GM12878 (cell line): ENCODE measurements around the gene FALEC. TPM values are rescaled to one million over a fixed set of nuclear protein-coding genes. Genes with fewer than 3 reads are reported as not detected.
A peak's percentile ranks its signal among the peaks of the same experiment; 100 is the strongest.

Source experiments
- ATAC-seq: fragments of 200-7000 bp; cut with Tn5 transposase; 3 replicates; pipeline ENCODE4 v1.9.1; 2020; ENCODE audit warnings: mild to moderate bottlenecking, moderate library complexity
- BruUV-seq: library from RNA; stranded (reverse); fragments of 400-500 nt; replicated peaks from 2 replicates; lab custom pipeline; 2021; lab: Mats Ljungman, UMichigan
- CTCF ChIA-PET: fragments of 300-600 bp; sonication (Branson Sonifier 250); formaldehyde crosslinking; extraction: SDS; loops from one replicate; lab custom pipeline; 2021; ENCODE audit warnings: inconsistent platforms; lab: Yijun Ruan, JAX
- POLR2A ChIA-PET: fragments of 350-600 bp; formaldehyde crosslinking; extraction: SDS; loops from one replicate; lab custom pipeline; 2021; ENCODE audit warnings: inconsistent platforms; lab: Charles Lee
- RAD21 ChIA-PET: fragments of 300-600 bp; sonication (Branson Sonifier 250); formaldehyde crosslinking; loops from one replicate; lab custom pipeline; 2023; ENCODE audit warnings: antibody characterized with exemption; ENCODE audit not compliant: unreplicated experiment; lab: Charles Lee
- SMC1A ChIA-PET: fragments of 300-600 bp; sonication (Branson Sonifier 250); formaldehyde crosslinking; loops from one replicate; lab custom pipeline; 2023; ENCODE audit not compliant: unreplicated experiment, uncharacterized antibody; lab: Charles Lee
- DNase-seq: peaks from one replicate; pipeline ENCODE4 v3.0.0-alpha.2; 2011; ENCODE audit warnings: low read depth, low spot score
- FAIRE-seq: peaks from 3 replicates; lab custom pipeline; 2011; peaks lifted over from hg19 to GRCh38; lab: Jason Lieb, UNC
- H2AFZ ChIP-seq: 2 replicates; pipeline ENCODE4 v1.6.0; 2011; ENCODE audit warnings: low read depth, low read length, control low read depth; ENCODE audit not compliant: control insufficient read depth
- H3K27ac ChIP-seq: 2 replicates; pipeline ENCODE4 v1.5.1; 2011; ENCODE audit warnings: control low read depth; ENCODE audit not compliant: control insufficient read depth, insufficient read depth
- H3K27me3 ChIP-seq, 2 experiments: replicated peaks in 1 of 2; 2 replicates each; pipeline versions ENCODE4 v1.6.0 to v1.6.1; 2011; ENCODE audit warnings: low read length in 1 of 2; ENCODE audit not compliant: control insufficient read depth in 2 of 2, insufficient read depth in 2 of 2
- H3K36me3 ChIP-seq, 2 experiments: 2 replicates each; pipeline ENCODE4 v1.5.1; 2011; ENCODE audit warnings: low read length in 1 of 2; ENCODE audit not compliant: control insufficient read depth in 2 of 2, insufficient read depth in 2 of 2
- H3K4me1 ChIP-seq: 2 replicates; pipeline ENCODE4 v1.6.1; 2011; ENCODE audit warnings: mild to moderate bottlenecking, low read length, moderate library complexity, mixed read lengths; ENCODE audit not compliant: control insufficient read depth, insufficient read depth
- H3K4me2 ChIP-seq: 2 replicates; pipeline ENCODE4 v1.6.0; 2011; ENCODE audit warnings: control low read depth; ENCODE audit not compliant: control insufficient read depth, insufficient read depth
- H3K4me3 ChIP-seq: fragments of 200-600 bp; sonication (generic); 2 replicates; pipeline ENCODE4 v1.5.1; 2016
- H3K79me2 ChIP-seq: 2 replicates; pipeline ENCODE4 v1.6.0; 2011; ENCODE audit warnings: low read length; ENCODE audit not compliant: control insufficient read depth, insufficient read depth
- H3K9ac ChIP-seq: 2 replicates; pipeline ENCODE4 v1.8.0; 2011; ENCODE audit warnings: low read length, control low read depth, mixed read lengths; ENCODE audit not compliant: control insufficient read depth, insufficient read depth
- H3K9me3 ChIP-seq: replicated peaks from 3 replicates; pipeline ENCODE4 v1.5.1; 2011; ENCODE audit warnings: mild to moderate bottlenecking, low read length; ENCODE audit not compliant: control insufficient read depth, insufficient read depth
- H4K20me1 ChIP-seq: 2 replicates; pipeline ENCODE4 v1.6.0; 2011; ENCODE audit not compliant: control insufficient read depth, insufficient read depth
- BCL3 ChIP-seq: IDR thresholded peaks from 2 replicates; pipeline ENCODE4 v1.6.1; 2011; ENCODE audit warnings: borderline replicate concordance, low read depth, mild to moderate bottlenecking, moderate library complexity, low read length; ENCODE audit not compliant: insufficient read depth, poor library complexity, severe bottlenecking
- E2F8 ChIP-seq: fragments of 450-650 bp; IDR thresholded peaks from 2 replicates; pipeline ENCODE4 v1.6.1; 2018; ENCODE audit warnings: mild to moderate bottlenecking, low read depth, moderate library complexity; ENCODE audit not compliant: partially characterized antibody
- POLR2AphosphoS2 ChIP-seq: IDR thresholded peaks from 2 replicates; pipeline ENCODE4 v1.6.1; 2011; ENCODE audit warnings: low read depth, mild to moderate bottlenecking, low read length, improper control_type of control experiment, moderate library complexity
- SMC3 ChIP-seq: IDR thresholded peaks from 2 replicates; pipeline ENCODE4 v1.6.1; 2011; ENCODE audit warnings: low read length, improper control_type of control experiment, borderline replicate concordance
- SPI1 ChIP-seq: IDR thresholded peaks from 2 replicates; pipeline ENCODE4 v1.6.1; 2011; ENCODE audit warnings: low read depth, mild to moderate bottlenecking, low read length, moderate library complexity, borderline replicate concordance; ENCODE audit not compliant: insufficient read depth
- TCF3 ChIP-seq: IDR thresholded peaks from 2 replicates; pipeline ENCODE4 v1.6.1; 2012; ENCODE audit warnings: low read depth, mild to moderate bottlenecking, low read length, borderline replicate concordance; ENCODE audit not compliant: insufficient read depth
- YBX1 ChIP-seq: fragments of 450-650 bp; IDR thresholded peaks from 2 replicates; pipeline ENCODE4 v1.6.1; 2016; ENCODE audit warnings: antibody characterized with exemption
- ZNF207 ChIP-seq: fragments of 450-650 bp; IDR thresholded peaks from 2 replicates; pipeline ENCODE4 v1.6.1; 2014; ENCODE audit warnings: antibody characterized with exemption, mild to moderate bottlenecking, borderline replicate concordance
- ZZZ3 ChIP-seq: IDR thresholded peaks from 2 replicates; pipeline ENCODE4 v1.6.1; 2011; ENCODE audit warnings: low read depth; ENCODE audit not compliant: control insufficient read depth, insufficient read length
- WGBS: methylation state at CpG from one replicate; pipeline ENCODE4 v1.1.6; 2016; ENCODE audit warnings: low lambda C conversion rate; ENCODE audit not compliant: insufficient replicate concordance, insufficient coverage; ENCODE audit errors: missing lambda C conversion rate; 5-methylcytosine and 5-hydroxymethylcytosine counted together
- in situ Hi-C: fragments of 300-500 bp; cut with MboI; formaldehyde crosslinking; loops from 9 replicates; pipeline ENCODE4 v1.14.3; 2018; ENCODE audit warnings: mixed read lengths
- intact Hi-C: fragments of 100-400 bp; cut with micrococcal nuclease; formaldehyde crosslinking; loops from one replicate; pipeline ENCODE4 v1.14.2; 2022; ENCODE audit not compliant: unreplicated experiment
- polyA plus RNA-seq, 11 experiments: library from polyadenylated mRNA; depleted of rRNA in 4 of 11; unstranded in 6 of 11; stranded (reverse) in 5 of 11; fragments of >200 nt; fragmentation: Nextera tagmentation in 4 of 11; fragmentation: Illumina TruSeq in 1 of 11; extraction: Ambion mirVana in 4 of 11; extraction: Trizol in 1 of 11; gene quantifications; 1 replicate in 1 of 11; 2 replicates in 10 of 11; pipeline versions ENCODE4 v1.2.1 to v1.2.3, GENCODE V29; 2011 to 2016; ENCODE audit warnings: inconsistent platforms in 2 of 11, missing spikeins in 2 of 11, low read depth in 1 of 11
- total RNA-seq, 4 experiments: library from RNA; depleted of rRNA in 3 of 4; stranded (reverse); fragments of >200 nt in 3 of 4; fragmentation: Illumina TruSeq in 1 of 4; extraction: Trizol in 1 of 4; gene quantifications; 2 replicates each; pipeline versions ENCODE4 v1.2.1 to v1.2.3, GENCODE V29; 2013 to 2021
- TF ChIP-seq, protein P1 (sequence below): fragments of 450-650 bp; IDR thresholded peaks from 2 replicates; pipeline ENCODE4 v1.6.1; 2017; ENCODE audit warnings: low read depth, mild to moderate bottlenecking, moderate library complexity

The FALEC gene
- total and polyA plus RNA-seq, 10 of the 15 experiments (the other 5 are each of a cell fraction or from before 2014, with no cell fraction given), result 0.21 to 0.71 (median 0.32) TPM; not detected in 3

- Histone ChIP-seq H3K4me3 (peak within 1 kb of the TSS; percentile 85), H3K27me3 (no peaks in the 10 kb centered on the region), H3K4me1 (peaks cover 3% of the 10 kb centered on the region; the same call in 1 of the 2 replicates), H3K27ac (peak within 1 kb of the TSS; percentile 96), H3K4me2 (peak within 1 kb of the TSS; percentile 57), H3K36me3 (peaks cover 4 to 5% of the 10 kb centered on the region in 2 experiments; a peak in 3 of 4 replicates), H4K20me1 (peaks cover 12% of the 10 kb centered on the region), H3K9me3 (no peaks in the 10 kb centered on the region), H3K9ac (peak within 1 kb of the TSS; percentile 93), H2AFZ (peak within 1 kb of the TSS; percentile 68), H3K79me2 (peaks cover 59% of the 10 kb centered on the region)
- WGBS, result under 1% methylated on average over 71 of the region's 94 CpGs
- intact Hi-C loops, result loop anchor here (1.0 to 2.0 kb wide), 3 partner anchors 17 to 50 kb away; partner anchors contain the start of gene ENSA
- ChIA-PET POLR2A (interaction anchor here (0.6 to 10.5 kb wide), 13 partner anchors 10 to 482 kb away, joined by 3 to 324 read pairs (median 7); partner anchors contain the start of genes ENSA and RPRD2), RAD21 (interaction anchor here (0.8 to 14.4 kb wide), 16 partner anchors 10 to 295 kb away, joined by 3 to 387 read pairs (median 5); partner anchors contain the start of genes ENSA, FALEC and GOLPH3L), CTCF (interaction anchor here (0.8 to 16.3 kb wide), 9 partner anchors 8 to 278 kb away, joined by 3 to 289 read pairs (median 3); partner anchors contain the start of gene ENSA), SMC1A (interaction anchor here (0.7 to 13.6 kb wide), 14 partner anchors 9 to 216 kb away, joined by 3 to 388 read pairs (median 5); partner anchors contain the start of genes CTSS, ENSA and GOLPH3L)
- in situ Hi-C loops, result no loop called here
- BruUV-seq, result no TSS peak
- FAIRE-seq, result no peak
- DNase-seq, result peak; percentile 69
- ATAC-seq, result peak; percentile 90
- TF ChIP-seq ZNF207, result peak; percentile 70; the same call in 1 of the 2 replicates
- peak; percentile 98 for TF ChIP-seq POLR2AphosphoS2
- peak; percentile 53 for TF ChIP-seq BCL3
- TF ChIP-seq, protein P1, sequence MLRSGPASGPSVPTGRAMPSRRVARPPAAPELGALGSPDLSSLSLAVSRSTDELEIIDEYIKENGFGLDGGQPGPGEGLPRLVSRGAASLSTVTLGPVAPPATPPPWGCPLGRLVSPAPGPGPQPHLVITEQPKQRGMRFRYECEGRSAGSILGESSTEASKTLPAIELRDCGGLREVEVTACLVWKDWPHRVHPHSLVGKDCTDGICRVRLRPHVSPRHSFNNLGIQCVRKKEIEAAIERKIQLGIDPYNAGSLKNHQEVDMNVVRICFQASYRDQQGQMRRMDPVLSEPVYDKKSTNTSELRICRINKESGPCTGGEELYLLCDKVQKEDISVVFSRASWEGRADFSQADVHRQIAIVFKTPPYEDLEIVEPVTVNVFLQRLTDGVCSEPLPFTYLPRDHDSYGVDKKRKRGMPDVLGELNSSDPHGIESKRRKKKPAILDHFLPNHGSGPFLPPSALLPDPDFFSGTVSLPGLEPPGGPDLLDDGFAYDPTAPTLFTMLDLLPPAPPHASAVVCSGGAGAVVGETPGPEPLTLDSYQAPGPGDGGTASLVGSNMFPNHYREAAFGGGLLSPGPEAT, result peak; percentile 42; the same call in 1 of the 2 replicates
- peak; percentile 83 for TF ChIP-seq TCF3
- TF ChIP-seq E2F8, result peak; percentile 38
- TF ChIP-seq YBX1, result no peak
- no peak for TF ChIP-seq ZZZ3
- peak; percentile 90 for TF ChIP-seq SPI1
- peak; percentile 12; the same call in 1 of the 2 replicates for TF ChIP-seq SMC3
Measured at GRCh38 chr1:150579110-150579944, 63.8 kb downstream of the FALEC start, which contains the start of gene MCL1. Gene MCL1, minus strand, starts transcription at chr1:150579610. Its CDS starts 80 bp downstream, at chr1:150579530.
